B cell (primary cell): Measurements from ENCODE around the gene PADI3. TPM values are rescaled to one million over a fixed set of nuclear protein-coding genes. Genes with fewer than 3 reads are reported as not detected.

Source experiments
- ATAC-seq: fragments of 200-7000 bp; cut with Tn5 transposase; one replicate; pipeline ENCODE4 v1.10.0; 2021; ENCODE audit warnings: low read depth, mild to moderate bottlenecking, moderate number of reproducible peaks, moderate library complexity
- CTCF ChIA-PET: fragments of 350-600 bp; sonication (Branson Sonifier 250); formaldehyde crosslinking; loops from one replicate; lab custom pipeline; 2021; ENCODE audit warnings: antibody characterized with exemption, inconsistent platforms; lab: Charles Lee
- POLR2A ChIA-PET: fragments of 350-600 bp; sonication (Branson Sonifier 250); formaldehyde crosslinking; loops from one replicate; lab custom pipeline; 2021; ENCODE audit warnings: antibody characterized with exemption; lab: Charles Lee
- DNase-seq: peaks from one replicate; pipeline ENCODE4 v3.0.0; 2013
- H2AFZ ChIP-seq: 2 replicates; pipeline ENCODE4 v1.6.1; 2012; ENCODE audit warnings: mild to moderate bottlenecking, low read depth, low read length; ENCODE audit not compliant: insufficient read depth, poor library complexity, severe bottlenecking
- H3K27ac ChIP-seq, 2 donors: 1 replicate in 1 of 2; 2 replicates in 1 of 2; pipeline ENCODE4 v1.5.1; 2012 to 2013; ENCODE audit warnings: low read length in 2 of 2, mild to moderate bottlenecking in 2 of 2, moderate library complexity in 1 of 2
- H3K27me3 ChIP-seq, 4 experiments: fragments of 200-600 bp in 1 of 4; sonication (generic) in 1 of 4; replicated peaks in 1 of 4; 1 replicate in 2 of 4; 2 replicates in 2 of 4; pipeline versions ENCODE4 v1.6.1 to v1.7.0; 2013 to 2016; ENCODE audit warnings: low read length in 3 of 4, mild to moderate bottlenecking in 2 of 4, mixed read lengths in 1 of 4, moderate library complexity in 1 of 4; ENCODE audit not compliant: insufficient read depth in 4 of 4, control insufficient read depth in 3 of 4; ENCODE audit errors: control extremely low read depth in 1 of 4
- H3K36me3 ChIP-seq, 2 experiments: replicated peaks in 1 of 2; 1 replicate in 1 of 2; 2 replicates in 1 of 2; pipeline versions ENCODE4 v1.6.1 to v1.7.1; 2013; ENCODE audit warnings: low read length in 1 of 2; ENCODE audit not compliant: insufficient read depth in 2 of 2, control insufficient read depth in 1 of 2; ENCODE audit errors: control extremely low read depth in 1 of 2, extremely low read depth in 1 of 2
- H3K4me1 ChIP-seq, 2 donors: fragments of 200-600 bp in 1 of 2; sonication (generic) in 1 of 2; 1 replicate in 1 of 2; 2 replicates in 1 of 2; pipeline versions ENCODE4 v1.5.1 to v1.6.1; 2013 to 2017; ENCODE audit warnings: low read length in 2 of 2; ENCODE audit not compliant: control insufficient read depth in 2 of 2, insufficient read depth in 2 of 2
- H3K4me2 ChIP-seq: replicated peaks from 2 replicates; pipeline ENCODE3; 2012; ENCODE audit warnings: mild to moderate bottlenecking, low read depth, low read length; ENCODE audit not compliant: poor library complexity, severe bottlenecking
- H3K4me3 ChIP-seq, 5 experiments: fragments of 200-600 bp in 1 of 5; sonication (generic) in 1 of 5; 1 replicate in 3 of 5; 2 replicates in 2 of 5; pipeline versions ENCODE4 v1.5.1 to v1.7.0; 2011 to 2016; ENCODE audit warnings: low read length in 4 of 5, mild to moderate bottlenecking in 4 of 5, low read depth in 2 of 5, control low read depth in 1 of 5, moderate library complexity in 1 of 5; ENCODE audit not compliant: insufficient read depth in 1 of 5; ENCODE audit errors: control extremely low read depth in 1 of 5, extremely low read depth in 1 of 5
- H3K79me2 ChIP-seq: fragments of 200-600 bp; sonication (generic); one replicate; pipeline ENCODE4 v1.6.0; 2016; ENCODE audit warnings: low read length; ENCODE audit not compliant: control insufficient read depth, insufficient read depth
- H3K9ac ChIP-seq: fragments of 200-600 bp; sonication (generic); 2 replicates; pipeline ENCODE4 v1.6.1; 2017; ENCODE audit warnings: mild to moderate bottlenecking, low read length, moderate library complexity
- H3K9me3 ChIP-seq, 3 donors: one replicate each; pipeline versions ENCODE4 v1.6.1 to v1.7.1; 2013; ENCODE audit warnings: low read length in 2 of 3; ENCODE audit not compliant: control insufficient read depth in 2 of 3, insufficient read depth in 1 of 3; ENCODE audit errors: control extremely low read depth in 1 of 3
- H4K20me1 ChIP-seq: 2 replicates; pipeline ENCODE4 v1.6.0; 2012; ENCODE audit warnings: mild to moderate bottlenecking, low read length; ENCODE audit not compliant: insufficient read depth, control insufficient read depth, poor library complexity, severe bottlenecking
- H3K27ac Mint-ChIP-seq: one replicate; pipeline ENCODE4 v1.8.0; 2021; ENCODE audit warnings: mixed read lengths
- H3K27me3 Mint-ChIP-seq: one replicate; pipeline ENCODE4 v1.8.0; 2021; ENCODE audit warnings: mixed read lengths
- H3K4me1 Mint-ChIP-seq: one replicate; pipeline ENCODE4 v1.8.0; 2021; ENCODE audit warnings: mixed read lengths
- H3K4me3 Mint-ChIP-seq: one replicate; pipeline ENCODE4 v1.8.0; 2021; ENCODE audit warnings: mixed read lengths
- H3K9me3 Mint-ChIP-seq: one replicate; pipeline ENCODE4 v1.8.0; 2022; ENCODE audit warnings: mixed read lengths; ENCODE audit not compliant: insufficient read depth
- CTCF ChIP-seq: fragments of 200-600 bp; IDR thresholded peaks from one replicate; pipeline ENCODE4 v1.8.0; 2022; ENCODE audit warnings: antibody characterized with exemption, mild to moderate bottlenecking
- EZH2 ChIP-seq: IDR thresholded peaks from 2 replicates; pipeline ENCODE4 v1.6.1; 2012; ENCODE audit warnings: borderline replicate concordance, low read depth, mild to moderate bottlenecking, moderate library complexity, low read length; ENCODE audit not compliant: insufficient read depth, poor library complexity, severe bottlenecking
- WGBS: methylation state at CpG from one replicate; pipeline ENCODE4 v1.1.5; 2013; ENCODE audit warnings: missing lambda C conversion rate; ENCODE audit not compliant: insufficient coverage; 5-methylcytosine and 5-hydroxymethylcytosine counted together
- intact Hi-C: fragments of 100-400 bp; cut with micrococcal nuclease; formaldehyde crosslinking; loops from one replicate; pipeline ENCODE4 v1.10.0; 2022
- polyA plus RNA-seq: library from polyadenylated mRNA; depleted of rRNA; stranded (reverse); fragments of >200 nt; gene quantifications from 2 replicates; pipeline ENCODE4 v1.2.3, GENCODE V29; 2012
- total RNA-seq, 2 donors: library from RNA; stranded (reverse); fragments of 120-200 nt in 1 of 2; gene quantifications; 1 replicate in 1 of 2; 2 replicates in 1 of 2; pipeline versions ENCODE4 v1.2.3 to v1.2.4, GENCODE V29; 2013 to 2022

The PADI3 gene
- total and polyA plus RNA-seq, 2 donors (not counting 1 experiment from before 2014, with no cell fraction given), result not detected

GRCh38 chr1:17306407-17306806 is 57.5 kb downstream of the PADI3 start:
- Mint-ChIP-seq H3K4me1 (no peaks in the 10 kb centered on the region), H3K27me3 (peaks cover 35% of the 10 kb centered on the region), H3K4me3 (no peak overlapping the region), H3K27ac (no peak overlapping the region), H3K9me3 (peaks cover 7% of the 10 kb centered on the region)
- intact Hi-C loops, result no loop called here
- WGBS, result 100% methylated on average over 5 of the region's 6 CpGs
- no peak overlapping the region for H3K9ac ChIP-seq
- no peak overlapping the region for H3K4me2 ChIP-seq
- peaks cover 0 to 14% (median 4%) of the 10 kb centered on the region in 3 donors for H3K9me3 ChIP-seq
- no peak overlapping the region for H3K27ac ChIP-seq
- H3K4me3 ChIP-seq, result no peak overlapping the region
- CTCF ChIA-PET, result no interaction called here
- no peak for DNase-seq
- no peaks in the 10 kb centered on the region for H3K79me2 ChIP-seq
- POLR2A ChIA-PET, result no interaction called here
- H3K36me3 ChIP-seq, result no peaks in the 10 kb centered on the region
- no peaks in the 10 kb centered on the region for H3K4me1 ChIP-seq
- no peaks in the 10 kb centered on the region for H4K20me1 ChIP-seq
- H2AFZ ChIP-seq, result no peak overlapping the region
- no peak for ATAC-seq
- TF ChIP-seq EZH2 (no peak), CTCF (no peak)
- peaks cover 0 to 6% (median 0%) of the 10 kb centered on the region in 4 experiments for H3K27me3 ChIP-seq

DNA sequence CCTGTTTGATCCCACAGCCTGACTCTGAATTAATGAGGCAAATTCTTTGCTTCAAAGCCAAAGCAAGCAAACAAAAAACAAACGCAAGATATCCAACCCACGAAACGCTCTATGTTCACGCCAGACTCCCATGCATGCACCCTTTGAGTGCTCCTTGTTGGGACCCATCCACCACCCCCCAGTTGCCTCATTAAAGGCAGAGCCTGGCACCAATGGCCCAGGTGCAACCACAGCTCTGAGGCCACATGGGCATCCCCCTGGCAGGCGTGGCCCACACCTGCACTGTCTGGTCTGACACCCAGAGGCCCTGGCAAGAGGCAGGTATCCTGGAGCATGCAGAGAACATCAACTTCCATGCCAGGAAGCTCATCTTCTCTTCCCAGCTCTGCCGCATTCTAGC is 58.0 kb downstream of the PADI3 start:
- H3K27ac Mint-ChIP-seq, result no peak overlapping the region
- H3K4me1 Mint-ChIP-seq, result no peaks in the 10 kb centered on the region
- POLR2A ChIA-PET, result no interaction called here
- CTCF ChIA-PET, result no interaction called here
- H3K4me2 ChIP-seq, result no peak overlapping the region
- peaks cover 0 to 9% (median under 1%) of the 10 kb centered on the region in 3 donors for H3K9me3 ChIP-seq
- H3K4me1 ChIP-seq, result no peaks in the 10 kb centered on the region
- DNase-seq, result no peak
- intact Hi-C loops, result no loop called here
- H4K20me1 ChIP-seq, result no peaks in the 10 kb centered on the region
- H3K27me3 Mint-ChIP-seq, result peaks cover 35% of the 10 kb centered on the region
- peaks cover 4% of the 10 kb centered on the region for H3K9me3 Mint-ChIP-seq
- no peaks in the 10 kb centered on the region for H3K36me3 ChIP-seq
- no peak overlapping the region for H2AFZ ChIP-seq
- ATAC-seq, result no peak
- H3K9ac ChIP-seq, result no peak overlapping the region
- WGBS, result 59% methylated on average over 5 of the region's 6 CpGs
- no peaks in the 10 kb centered on the region for H3K79me2 ChIP-seq
- no peak overlapping the region for H3K4me3 Mint-ChIP-seq
- TF ChIP-seq CTCF, result no peak
- no peak for TF ChIP-seq EZH2
- peaks cover 0 to 6% (median 0%) of the 10 kb centered on the region in 4 experiments for H3K27me3 ChIP-seq
- no peak overlapping the region for H3K27ac ChIP-seq
- H3K4me3 ChIP-seq, result no peak overlapping the region
